OCI-LY3 (cell line): ENCODE measurements around the gene ISYNA1.
"Not testable (repeated sequence)": the region's sequence is repeated elsewhere in the genome, so short reads cannot be mapped to it uniquely, and the experiment has no call there.

Experiments used
- H2AFZ ChIP-seq: fragments of 200-600, 300-600 bp; shearing (Covaris generic); 2 replicates; pipeline ENCODE4 v1.6.0; 2014; ENCODE audit warnings: antibody characterized with exemption, low read depth, low read length
- H3K27ac ChIP-seq: fragments of 200-600, 300-600 bp; sonication (generic); 2 replicates; pipeline ENCODE4 v1.5.1; 2014; ENCODE audit warnings: mild to moderate bottlenecking, low read length, moderate library complexity, mixed read lengths
- H3K27me3 ChIP-seq: fragments of 200-600, 300-600 bp; sonication (generic); 2 replicates; pipeline ENCODE4 v1.6.1; 2014; ENCODE audit warnings: low read depth, low read length, mixed read lengths
- H3K36me3 ChIP-seq: fragments of 200-600, 300-600 bp; sonication (generic); replicated peaks from 2 replicates; pipeline ENCODE3; 2014; ENCODE audit warnings: low read depth, low read length, mixed read lengths
- H3K4me1 ChIP-seq: fragments of 300-600, 200-600 bp; sonication (generic); 2 replicates; pipeline ENCODE4 v1.6.1; 2014; ENCODE audit warnings: low read length, mixed read lengths
- H3K4me2 ChIP-seq: fragments of 200-600, 300-600 bp; sonication (generic); 2 replicates; pipeline ENCODE4 v1.6.1; 2014; ENCODE audit warnings: low read length, mixed read lengths
- H3K4me3 ChIP-seq: fragments of 300-600, 200-600 bp; sonication (generic); 2 replicates; pipeline ENCODE4 v1.5.1; 2014; ENCODE audit warnings: antibody characterized with exemption, mild to moderate bottlenecking, low read length, moderate library complexity
- H3K79me2 ChIP-seq: fragments of 300-600, 200-600 bp; shearing (Covaris generic); 2 replicates; pipeline ENCODE4 v1.6.1; 2014; ENCODE audit warnings: mild to moderate bottlenecking, low read length, mixed read lengths
- H3K9ac ChIP-seq: fragments of 300-600, 200-600 bp; shearing (Covaris generic); 2 replicates; pipeline ENCODE4 v1.6.0; 2014; ENCODE audit warnings: mild to moderate bottlenecking, low read length, moderate library complexity
- H3K9me3 ChIP-seq: fragments of 200-600, 300-600 bp; shearing (Covaris generic); 2 replicates; pipeline ENCODE4 v1.6.1; 2014; ENCODE audit warnings: low read length, mixed read lengths; ENCODE audit not compliant: insufficient read depth
- H4K20me1 ChIP-seq: fragments of 200-600, 300-600 bp; sonication (generic); 2 replicates; pipeline ENCODE4 v1.6.1; 2016; ENCODE audit warnings: low read length, mixed read lengths; ENCODE audit not compliant: insufficient read depth
- EZH2phosphoT487 ChIP-seq: fragments of 200-600 bp; shearing (Covaris generic); IDR thresholded peaks from 2 replicates; pipeline ENCODE4 v1.6.1; 2018; ENCODE audit warnings: antibody characterized with exemption, mixed run types, low read depth
- TF ChIP-seq, protein P1 (sequence below): fragments of 200-600, 300-600 bp; sonication (generic); IDR thresholded peaks from 2 replicates; pipeline ENCODE4 v1.5.1; 2014; ENCODE audit warnings: antibody characterized with exemption, low read length, low read depth

Gene ISYNA1

DNA sequence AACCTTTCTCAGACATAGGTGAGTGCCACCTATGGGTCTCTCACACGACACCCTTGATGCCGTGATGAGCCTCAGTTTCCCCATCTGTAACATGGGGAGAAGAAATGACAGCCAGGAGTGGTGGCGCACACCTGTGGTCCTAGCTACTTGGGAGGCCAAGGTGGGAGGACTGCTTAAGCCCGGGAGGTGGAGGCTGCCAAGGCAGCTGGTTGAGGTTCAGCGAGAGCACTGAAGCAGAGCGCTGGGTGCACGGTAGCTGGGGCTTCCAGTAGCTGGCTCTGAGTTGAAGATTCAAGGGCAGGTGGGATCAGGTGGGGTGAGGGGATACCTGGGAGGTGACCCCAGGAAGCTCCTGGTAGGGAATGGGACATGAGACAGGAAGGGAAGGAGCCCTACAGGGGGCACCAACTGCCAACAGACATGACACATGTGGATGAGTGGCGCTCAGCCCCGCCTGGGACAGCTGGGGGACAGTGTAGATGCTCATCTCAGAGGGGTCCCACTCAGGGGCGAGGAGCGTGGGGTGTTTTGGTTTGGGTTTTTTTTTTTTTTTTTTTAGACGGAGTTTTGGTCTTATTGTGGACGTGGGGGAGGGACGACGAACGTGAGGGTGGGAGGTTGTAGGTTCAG is 25.2 kb downstream of the ISYNA1 start:
- no peak overlapping the region for H3K4me3 ChIP-seq
- H4K20me1 ChIP-seq, result no peaks in the 10 kb centered on the region
- H3K79me2 ChIP-seq, result no peaks in the 10 kb centered on the region
- no peaks in the 10 kb centered on the region for H3K9me3 ChIP-seq
- no peak overlapping the region for H3K9ac ChIP-seq
- peaks cover 7% of the 10 kb centered on the region for H3K4me1 ChIP-seq
- no peak overlapping the region for H3K4me2 ChIP-seq
- no peak overlapping the region for H3K27ac ChIP-seq
- H3K36me3 ChIP-seq, result no peaks in the 10 kb centered on the region
- H2AFZ ChIP-seq, result no peak overlapping the region
- peaks cover 41% of the 10 kb centered on the region for H3K27me3 ChIP-seq
- no peak for TF ChIP-seq EZH2phosphoT487
- TF ChIP-seq, protein P1, sequence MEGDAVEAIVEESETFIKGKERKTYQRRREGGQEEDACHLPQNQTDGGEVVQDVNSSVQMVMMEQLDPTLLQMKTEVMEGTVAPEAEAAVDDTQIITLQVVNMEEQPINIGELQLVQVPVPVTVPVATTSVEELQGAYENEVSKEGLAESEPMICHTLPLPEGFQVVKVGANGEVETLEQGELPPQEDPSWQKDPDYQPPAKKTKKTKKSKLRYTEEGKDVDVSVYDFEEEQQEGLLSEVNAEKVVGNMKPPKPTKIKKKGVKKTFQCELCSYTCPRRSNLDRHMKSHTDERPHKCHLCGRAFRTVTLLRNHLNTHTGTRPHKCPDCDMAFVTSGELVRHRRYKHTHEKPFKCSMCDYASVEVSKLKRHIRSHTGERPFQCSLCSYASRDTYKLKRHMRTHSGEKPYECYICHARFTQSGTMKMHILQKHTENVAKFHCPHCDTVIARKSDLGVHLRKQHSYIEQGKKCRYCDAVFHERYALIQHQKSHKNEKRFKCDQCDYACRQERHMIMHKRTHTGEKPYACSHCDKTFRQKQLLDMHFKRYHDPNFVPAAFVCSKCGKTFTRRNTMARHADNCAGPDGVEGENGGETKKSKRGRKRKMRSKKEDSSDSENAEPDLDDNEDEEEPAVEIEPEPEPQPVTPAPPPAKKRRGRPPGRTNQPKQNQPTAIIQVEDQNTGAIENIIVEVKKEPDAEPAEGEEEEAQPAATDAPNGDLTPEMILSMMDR, result no peak

- H3K27ac ChIP-seq, result peak overlapping the region; percentile 25
Observed at GRCh38 chr19:18408053-18408476, 29.9 kb downstream of the ISYNA1 start.

GRCh38 chr19:18406749-18407148 is 31.2 kb downstream of the ISYNA1 start:
- Histone ChIP-seq H3K9me3 (no peaks in the 10 kb centered on the region), H3K9ac (no peak overlapping the region), H3K4me1 (peaks cover 37% of the 10 kb centered on the region), H4K20me1 (no peaks in the 10 kb centered on the region), H2AFZ (no peak overlapping the region), H3K27me3 (peaks cover 10% of the 10 kb centered on the region), H3K79me2 (no peaks in the 10 kb centered on the region), H3K36me3 (no peaks in the 10 kb centered on the region), H3K4me2 (no peak overlapping the region), H3K4me3 (no peak overlapping the region), H3K27ac (no peak overlapping the region)
- TF ChIP-seq EZH2phosphoT487, result no peak
- TF ChIP-seq, protein P1, result no peak

More at GRCh38 chr19:18408053-18408476, 29.9 kb downstream of the ISYNA1 start:
- Histone ChIP-seq H4K20me1 (no peaks in the 10 kb centered on the region), H3K4me1 (peaks cover 24% of the 10 kb centered on the region), H3K27me3 (peaks cover 15% of the 10 kb centered on the region), H3K4me3 (peak overlapping the region; percentile 44), H3K36me3 (no peaks in the 10 kb centered on the region), H3K79me2 (no peaks in the 10 kb centered on the region), H3K4me2 (peak overlapping the region; percentile 65), H3K9me3 (no peaks in the 10 kb centered on the region), H2AFZ (peak overlapping the region; percentile 43), H3K9ac (peak overlapping the region; percentile 13; the same call in 1 of the 2 replicates)
- TF ChIP-seq, protein P1, result peak; percentile 83
- no peak for TF ChIP-seq EZH2phosphoT487

GRCh38 chr19:18405754-18406153 is 32.2 kb downstream of the ISYNA1 start:
- not testable (repeated sequence) for H3K9ac ChIP-seq, H3K36me3 ChIP-seq, H3K4me2 ChIP-seq, H4K20me1 ChIP-seq, H3K79me2 ChIP-seq, H3K4me3 ChIP-seq, H3K9me3 ChIP-seq, H3K27ac ChIP-seq, H3K27me3 ChIP-seq, H2AFZ ChIP-seq
- H3K4me1 ChIP-seq, result peaks cover 45% of the 10 kb centered on the region

GRCh38 chr19:18402455-18403248 is 35.3 kb downstream of the ISYNA1 start:
- H2AFZ ChIP-seq, result peak overlapping the region; percentile 7; the same call in 1 of the 2 replicates
- H3K4me2 ChIP-seq, result peak overlapping the region; percentile 89
- H3K9ac ChIP-seq, result peak overlapping the region; percentile 89
- H4K20me1 ChIP-seq, H3K79me2 ChIP-seq, H3K9me3 ChIP-seq, H3K36me3 ChIP-seq, H3K27me3 ChIP-seq: not testable (repeated sequence)
- H3K4me1 ChIP-seq, result peaks cover 51% of the 10 kb centered on the region
- peak overlapping the region; percentile 80 for H3K27ac ChIP-seq
- peak overlapping the region; percentile 76 for H3K4me3 ChIP-seq
